Measurements from ENCODE around the gene RRP12.
"Not testable (repeated sequence)": the region's sequence is repeated elsewhere in the genome, so short reads cannot be mapped to it uniquely, and the experiment has no call there.

RRP12 gene

GRCh38 chr10:97400665-97401454 lies at the start of gene RRP12:
Gene RRP12, minus strand, starts transcription at chr10:97401340. Its CDS starts 109 bp downstream, at chr10:97401231.
- DNase-seq, result peak; percentile 29 to 58 (median 50)

GRCh38 chr10:97450828-97451227 lies 49.7 kb upstream of the RRP12 start:
- no peak for DNase-seq

GRCh38 chr10:97445722-97446639 lies 44.8 kb upstream of the RRP12 start, which contains the start of the genes EXOSC1 and ZDHHC16:
Gene EXOSC1, minus strand, starts transcription at chr10:97446006. Its CDS starts 21 bp downstream, at chr10:97445985.
Gene ZDHHC16, plus strand, starts transcription at chr10:97446175. Its CDS starts 5,501 bp downstream, at chr10:97451676.
- DNase-seq, result peak; percentile 53 to 83 (median 72)

- no peak for DNase-seq
Observed at GRCh38 chr10:97445357-97445721, 44.2 kb upstream of the RRP12 start.

- DNase-seq, result no peak
Observed at GRCh38 chr10:97444212-97444611, 43.1 kb upstream of the RRP12 start.

GRCh38 chr10:97442277-97442676 lies 41.1 kb upstream of the RRP12 start:
- DNase-seq, result no peak

DNA sequence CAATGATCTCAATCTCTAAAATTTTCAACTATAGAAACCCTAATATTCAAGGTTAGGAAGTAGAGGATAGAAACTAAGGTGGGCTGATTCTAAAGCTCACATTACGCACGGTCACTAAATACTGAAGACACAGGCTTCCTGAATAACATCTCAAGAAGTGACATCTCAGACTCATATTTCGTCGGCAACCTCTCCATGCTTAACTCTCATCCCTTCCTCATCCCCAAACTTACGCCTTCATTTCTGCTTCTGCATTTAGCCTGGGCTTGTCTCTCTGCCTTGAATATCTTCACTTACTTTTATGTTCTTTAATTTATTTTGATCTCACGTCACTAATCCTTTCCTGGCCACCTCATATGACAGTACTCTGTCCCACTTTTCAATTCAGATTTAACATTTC lies 34.1 kb upstream of the RRP12 start:
- DNase-seq, result no peak

GRCh38 chr10:97434557-97434956 lies 33.4 kb upstream of the RRP12 start:
- DNase-seq, result no peak

GRCh38 chr10:97434055-97434454 lies 32.9 kb upstream of the RRP12 start:
- no peak for DNase-seq

DNA sequence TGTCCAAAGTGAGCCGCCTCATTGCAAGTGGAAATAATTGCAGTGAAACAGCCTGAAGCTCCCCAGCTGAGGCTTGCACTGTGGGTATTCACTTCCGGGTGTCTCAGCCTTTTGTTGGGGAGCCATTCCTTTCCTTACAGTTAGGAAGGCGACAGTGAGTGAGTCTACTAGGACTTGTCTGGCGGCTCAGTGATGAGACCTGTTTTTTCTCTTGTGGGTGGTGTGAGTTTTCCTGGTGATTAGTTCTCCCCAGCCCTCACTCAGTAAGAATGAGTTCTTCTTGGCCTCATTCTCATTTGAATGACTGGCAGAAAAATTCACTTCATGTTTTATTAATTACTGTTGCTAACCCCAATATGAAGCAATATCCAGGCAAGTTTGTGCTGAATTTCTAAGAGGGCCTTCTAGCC lies 27.4 kb upstream of the RRP12 start:
- DNase-seq, result no peak

- DNase-seq, result no peak
Observed at GRCh38 chr10:97427571-97428179, 26.5 kb upstream of the RRP12 start.

GRCh38 chr10:97426776-97427570 lies 25.8 kb upstream of the RRP12 start:
- no peak for DNase-seq

- DNase-seq, result peak; percentile 80 to 92 (median 86)
Observed at GRCh38 chr10:97425964-97426775, 25.0 kb upstream of the RRP12 start, which contains the start of gene PGAM1. Gene PGAM1, plus strand, starts transcription at chr10:97426191. Its CDS starts 117 bp downstream, at chr10:97426308.

DNA sequence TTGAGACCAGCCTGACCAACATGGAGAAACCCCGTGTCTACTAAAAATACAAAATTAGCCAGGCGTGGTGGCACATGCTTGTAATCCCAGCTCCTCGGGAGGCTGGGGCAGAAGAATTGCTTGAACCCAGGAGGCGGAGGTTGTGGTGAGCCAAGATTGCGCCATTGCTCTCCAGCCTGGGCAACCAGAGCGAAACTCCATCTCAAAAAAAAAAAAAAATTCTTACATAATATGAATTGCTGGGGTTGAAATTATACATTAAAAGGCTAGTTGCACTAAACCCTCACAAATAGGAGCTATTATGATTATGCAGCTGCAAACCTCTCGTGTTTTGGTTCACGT lies 22.6 kb upstream of the RRP12 start:
- DNase-seq, result not testable (repeated sequence)

DNA sequence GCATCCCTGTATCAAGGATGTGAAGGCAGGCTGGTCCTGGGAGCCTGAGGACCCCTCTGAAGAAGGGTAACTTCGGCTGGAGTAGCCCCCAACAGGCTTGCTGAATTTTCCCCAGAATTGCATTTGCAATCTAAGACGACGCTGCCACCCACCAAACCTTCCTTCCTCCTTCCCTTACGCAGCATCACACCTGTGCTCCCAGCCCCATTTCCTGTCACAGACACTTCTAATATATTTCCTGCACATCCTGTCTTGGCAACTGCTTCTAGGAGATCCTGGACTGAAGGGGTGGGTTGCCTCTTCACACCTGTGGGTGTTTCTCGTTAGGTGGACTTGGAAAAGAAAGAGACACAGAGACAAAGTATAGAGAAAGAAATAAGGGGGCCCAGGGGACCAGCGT lies 15.4 kb upstream of the RRP12 start:
- no peak for DNase-seq

DNA sequence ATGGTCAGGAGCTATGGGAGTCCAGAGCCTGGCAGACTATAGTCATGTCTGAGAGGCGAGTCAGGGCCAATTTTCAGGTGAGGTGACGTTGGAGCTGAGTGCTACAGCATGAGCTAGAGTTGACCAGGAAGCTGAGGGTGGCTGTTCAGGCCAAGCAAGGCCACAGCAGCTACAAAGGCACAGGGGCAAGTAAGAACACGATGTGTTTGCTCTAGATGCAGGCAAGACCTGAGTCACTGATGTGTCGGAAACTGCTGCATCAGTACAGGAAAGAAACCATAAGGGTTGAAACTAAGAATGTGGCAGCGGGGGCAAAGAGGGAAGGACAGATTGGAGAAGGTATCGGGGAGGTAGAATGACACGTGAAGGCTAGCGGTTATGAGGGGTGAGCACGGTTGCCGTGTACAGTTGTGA lies 11.8 kb upstream of the RRP12 start:
- DNase-seq, result no peak

- no peak for DNase-seq
Observed at GRCh38 chr10:97411406-97411805, 10.3 kb upstream of the RRP12 start.

GRCh38 chr10:97408496-97408992 lies 7.4 kb upstream of the RRP12 start:
- DNase-seq, result no peak

- DNase-seq, result no peak
Observed at GRCh38 chr10:97407952-97408248, 6.8 kb upstream of the RRP12 start.

- DNase-seq, result peak in 3 of 4 experiments; percentile 19 to 44 (median 38)
Observed at GRCh38 chr10:97407211-97407951, 6.2 kb upstream of the RRP12 start.

DNA sequence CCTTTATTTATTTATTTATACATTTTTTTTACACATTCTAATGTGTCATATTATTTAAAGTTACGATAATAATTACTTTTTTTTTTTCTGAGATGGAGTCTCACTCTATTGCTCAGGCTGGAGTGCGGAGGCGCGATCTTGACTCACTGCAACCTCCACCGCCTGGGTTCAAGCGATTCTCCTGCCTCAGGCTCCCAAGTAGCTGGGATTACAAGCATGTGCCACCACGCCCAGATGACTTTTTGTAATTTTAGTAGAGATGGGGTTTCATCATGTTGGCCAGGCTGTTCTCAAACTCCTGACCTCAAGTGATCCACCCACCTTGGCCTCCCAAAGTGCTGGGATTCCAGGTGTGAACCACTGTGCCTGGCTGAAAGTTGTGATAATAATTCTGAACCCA lies 5.3 kb upstream of the RRP12 start:
- not testable (repeated sequence) for DNase-seq

Data from activated naive CD4-positive, alpha-beta T cell (primary cell).